HepG2 (cell line): Measurements from ENCODE around the gene HDGF. TPM values are rescaled to one million over a fixed set of nuclear protein-coding genes. Genes with fewer than 3 reads are reported as not detected.
A peak's percentile ranks its signal among the peaks of the same experiment; 100 is the strongest.

Source experiments
- AKNA ChIP-seq: sonication (generic); formaldehyde crosslinking; IDR thresholded peaks from 2 replicates; pipeline ENCODE4 v1.4.0; 2020; ENCODE audit warnings: missing genetic modification reagents, borderline replicate concordance
- ARID2 ChIP-seq: sonication (generic); formaldehyde crosslinking; IDR thresholded peaks from 2 replicates; pipeline ENCODE4 v1.8.1; 2022; ENCODE audit warnings: mild to moderate bottlenecking, missing genetic modification reagents, borderline replicate concordance
- CTCF ChIP-seq: sonication (generic); formaldehyde crosslinking; IDR thresholded peaks from 2 replicates; pipeline ENCODE4 v1.5.0; 2020; ENCODE audit warnings: mild to moderate bottlenecking, missing genetic modification reagents, moderate library complexity
- FOXP1 ChIP-seq, 2 experiments: fragments of 450-650 bp in 1 of 2; IDR thresholded peaks; 2 replicates each; pipeline ENCODE4 v1.6.1; 2017 to 2018; ENCODE audit warnings: antibody characterized with exemption in 1 of 2
- GPBP1L1 ChIP-seq: sonication (generic); formaldehyde crosslinking; IDR thresholded peaks from 2 replicates; pipeline ENCODE4 v1.5.0; 2020; ENCODE audit warnings: mild to moderate bottlenecking, missing genetic modification reagents
- HOMEZ ChIP-seq: IDR thresholded peaks from 2 replicates; pipeline ENCODE4 v1.6.1; 2016; ENCODE audit warnings: low read depth
- POGK ChIP-seq: sonication (generic); formaldehyde crosslinking; conservative IDR thresholded peaks from 2 replicates; pipeline ENCODE4 v1.8.0; 2022; ENCODE audit warnings: mild to moderate bottlenecking, moderate library complexity, missing genetic modification reagents
- THAP8 ChIP-seq: sonication (generic); formaldehyde crosslinking; IDR thresholded peaks from 2 replicates; pipeline ENCODE4 v1.5.1; 2020; ENCODE audit warnings: missing genetic modification reagents, mild to moderate bottlenecking, borderline replicate concordance
- YEATS4 ChIP-seq: sonication (generic); formaldehyde crosslinking; IDR thresholded peaks from 2 replicates; pipeline ENCODE4 v1.4.0; 2020; ENCODE audit warnings: missing genetic modification reagents, borderline replicate concordance
- YY1 ChIP-seq: IDR thresholded peaks from 2 replicates; pipeline ENCODE4 v1.6.1; 2011; ENCODE audit warnings: low read length, low read depth, moderate library complexity, mild to moderate bottlenecking; ENCODE audit not compliant: insufficient read depth, insufficient replicate concordance
- ZBTB38 ChIP-seq: sonication (generic); formaldehyde crosslinking; IDR thresholded peaks from 2 replicates; pipeline ENCODE4 v1.5.1; 2020; ENCODE audit warnings: mild to moderate bottlenecking, missing genetic modification reagents
- ZNF292 ChIP-seq: sonication (generic); formaldehyde crosslinking; IDR thresholded peaks from 2 replicates; pipeline ENCODE4 v1.8.1; 2022; ENCODE audit warnings: mild to moderate bottlenecking, low read depth, missing genetic modification reagents, borderline replicate concordance
- ZNF530 ChIP-seq: sonication (generic); formaldehyde crosslinking; IDR thresholded peaks from 2 replicates; pipeline ENCODE4 v1.5.0; 2020; ENCODE audit warnings: low read depth, mild to moderate bottlenecking, missing genetic modification reagents
- ZNF572 ChIP-seq: sonication (generic); formaldehyde crosslinking; IDR thresholded peaks from 2 replicates; pipeline ENCODE4 v1.5.1; 2020; ENCODE audit warnings: mild to moderate bottlenecking, missing genetic modification reagents
- ZNF720 ChIP-seq: sonication (generic); formaldehyde crosslinking; IDR thresholded peaks from 2 replicates; pipeline ENCODE4 v1.4.0; 2020; ENCODE audit warnings: missing genetic modification reagents
- polyA plus RNA-seq, 8 experiments: library from polyadenylated mRNA; depleted of rRNA in 3 of 8; stranded (reverse) in 7 of 8; unstranded in 1 of 8; fragments of >200 nt; fragmentation: Illumina TruSeq in 4 of 8; extraction: Trizol in 4 of 8; gene quantifications; 2 replicates each; pipeline versions ENCODE4 v1.2.1 to v1.2.3, GENCODE V29; 2011 to 2016; ENCODE audit warnings: low read depth in 4 of 8, missing spikeins in 1 of 8, mixed read lengths in 1 of 8; ENCODE audit not compliant: insufficient read depth in 1 of 8
- total RNA-seq, 5 experiments: library from RNA; depleted of rRNA; stranded (reverse); fragments of >200 nt; fragmentation: Illumina TruSeq; extraction: Trizol; gene quantifications; 2 replicates each; pipeline ENCODE4 v1.2.3, GENCODE V29; 2016; ENCODE audit warnings: low read depth in 1 of 5

Gene HDGF
- total and polyA plus RNA-seq, 2 of the 13 experiments (the other 11 are each of a cell fraction or from before 2014, with no cell fraction given), result 156 to 196 TPM

- TF ChIP-seq ZBTB38 (CRISPR knock-in tag) (peak; percentile 90), ZNF720 (CRISPR knock-in tag) (no peak), ZNF572 (CRISPR knock-in tag) (0 out of 2 replicates have a peak, but pooled peaks have one; percentile 36), CTCF (CRISPR knock-in tag) (peak; percentile 33; the same call in 1 of the 2 replicates), YEATS4 (peak; percentile 93), ZNF292 (CRISPR knock-in tag) (no peak; the same call in 1 of the 2 replicates), POGK (CRISPR knock-in tag) (peak; percentile 92), HOMEZ (CRISPR knock-in tag) (no peak), YY1 (peak; percentile 90), ZNF530 (CRISPR knock-in tag) (no peak), GPBP1L1 (CRISPR knock-in tag) (no peak), ARID2 (CRISPR knock-in tag) (no peak; the same call in 1 of the 2 replicates), THAP8 (CRISPR knock-in tag) (no peak; the same call in 1 of the 2 replicates), AKNA (no peak), FOXP1 (IDR thresholded peaks at IDR 0.05) (no peak), FOXP1 (CRISPR knock-in tag; IDR thresholded peaks at IDR 0.05) (no peak)
Measured at GRCh38 chr1:156740741-156741480, 10.6 kb downstream of the HDGF start, which contains the start of gene MRPL24 (continued).
